Measurements from ENCODE around the gene QKI. TPM values are rescaled to one million over a fixed set of nuclear protein-coding genes. Genes with fewer than 3 reads are reported as not detected.
A peak's percentile ranks its signal among the peaks of the same experiment; 100 is the strongest.
"Not testable (repeated sequence)": the region's sequence is repeated elsewhere in the genome, so short reads cannot be mapped to it uniquely, and the experiment has no call there.

The QKI gene
- polyA plus RNA-seq (2013, experiment 1 of 2; ENCODE audit: insufficient read length): 105 TPM
- 107 TPM for polyA plus RNA-seq (2013, experiment 2 of 2; ENCODE audit: insufficient read length)

GRCh38 chr6:163414117-163414945 lies at the start of gene QKI:
Gene QKI, plus strand, starts transcription at chr6:163414718. Its CDS starts 476 bp downstream, at chr6:163415194.
- DNase-seq: peak; percentile 84

- DNase-seq: no peak
These were observed 48.2 kb upstream of the QKI start for GRCh38 chr6:163366288-163366687.

- peak; percentile 22 for DNase-seq
These were observed 46.9 kb upstream of the QKI start for GRCh38 chr6:163367497-163368183.

- DNase-seq: no peak
These were observed 45.4 kb upstream of the QKI start for GRCh38 chr6:163369141-163369540.

GRCh38 chr6:163369628-163370365 lies 44.7 kb upstream of the QKI start:
- DNase-seq: no peak

GRCh38 chr6:163370464-163371117 lies 43.9 kb upstream of the QKI start:
- no peak for DNase-seq

- no peak for DNase-seq
These were observed 43.4 kb upstream of the QKI start for GRCh38 chr6:163371129-163371528.

- no peak for DNase-seq
These were observed 41.3 kb upstream of the QKI start for GRCh38 chr6:163373240-163373639.

GRCh38 chr6:163375361-163375760 lies 39.2 kb upstream of the QKI start:
- DNase-seq: no peak

GRCh38 chr6:163376187-163376586 lies 38.3 kb upstream of the QKI start:
- DNase-seq: no peak

- DNase-seq: no peak
These were observed 37.0 kb upstream of the QKI start for GRCh38 chr6:163377561-163377960.

DNA sequence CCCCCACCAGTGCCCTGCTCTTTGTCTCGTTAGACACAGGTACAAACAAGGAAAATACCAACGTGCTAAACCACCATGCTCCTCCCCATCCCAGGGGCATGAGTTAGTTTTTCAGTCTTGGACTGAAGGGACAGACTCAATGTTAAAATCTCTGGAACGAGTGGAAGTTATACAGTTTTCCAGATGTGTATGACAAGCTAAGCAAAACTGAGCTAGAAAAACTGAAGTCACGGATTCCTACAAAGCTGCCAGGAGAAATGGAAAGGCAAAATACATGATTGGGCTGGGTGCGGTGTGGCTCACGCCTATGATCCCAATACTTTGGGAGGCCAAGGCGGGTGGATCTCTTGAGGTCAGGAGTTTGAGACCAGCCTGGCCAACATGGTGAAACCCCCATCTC lies 34.3 kb upstream of the QKI start:
- DNase-seq: no peak

DNA sequence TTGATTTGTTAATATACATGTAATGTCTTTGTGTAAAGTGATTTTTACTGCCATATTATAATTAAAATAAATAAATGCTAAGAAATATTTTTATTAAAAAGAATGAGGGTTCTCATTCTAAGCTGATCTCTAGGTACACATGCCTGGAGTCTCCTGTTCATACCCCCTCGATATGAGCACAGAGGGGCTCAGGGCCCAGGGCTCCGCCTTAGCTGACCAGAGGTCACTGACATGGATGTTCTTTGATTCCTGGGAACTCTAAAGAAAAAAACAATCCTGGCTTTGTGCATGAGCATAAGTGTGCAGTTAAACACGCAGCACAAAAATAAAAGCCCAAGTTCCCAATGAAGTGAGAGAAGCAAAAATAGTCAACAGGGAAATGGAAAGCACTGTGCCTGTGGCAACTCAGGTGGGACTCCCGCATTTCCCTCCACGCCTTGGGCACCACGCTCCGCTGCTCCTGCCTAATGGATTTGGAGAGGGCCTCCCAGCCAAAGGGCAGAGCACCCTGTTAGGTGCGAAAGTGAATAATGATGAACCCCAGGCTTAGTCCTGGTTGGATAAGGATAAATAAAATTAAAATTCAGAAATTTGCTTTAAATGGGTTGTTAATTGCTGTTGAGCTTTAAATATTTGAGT lies 33.3 kb upstream of the QKI start:
- no peak for DNase-seq

GRCh38 chr6:163383396-163383795 lies 31.1 kb upstream of the QKI start:
- DNase-seq: not testable (repeated sequence)

GRCh38 chr6:163383912-163384311 lies 30.6 kb upstream of the QKI start:
- no peak for DNase-seq

DNA sequence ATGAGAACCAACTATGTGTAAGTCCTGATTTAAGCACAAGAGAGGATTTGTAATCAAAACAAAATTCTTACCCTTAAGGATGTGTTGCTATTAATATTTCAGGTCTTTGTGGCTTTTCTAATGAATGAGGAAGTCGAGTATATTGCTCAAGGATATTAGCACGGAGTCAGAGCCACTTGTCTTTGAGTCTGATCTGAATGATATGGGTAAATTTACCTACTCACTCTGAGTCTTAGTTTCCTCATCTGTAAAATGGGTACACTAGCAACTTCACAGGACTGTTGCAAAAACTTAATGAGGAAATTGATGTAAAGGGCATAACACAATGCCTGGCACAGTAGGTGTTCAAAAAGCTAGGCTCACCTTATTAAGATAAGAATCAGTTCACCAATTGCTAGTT lies 30.0 kb upstream of the QKI start:
- DNase-seq: no peak

DNA sequence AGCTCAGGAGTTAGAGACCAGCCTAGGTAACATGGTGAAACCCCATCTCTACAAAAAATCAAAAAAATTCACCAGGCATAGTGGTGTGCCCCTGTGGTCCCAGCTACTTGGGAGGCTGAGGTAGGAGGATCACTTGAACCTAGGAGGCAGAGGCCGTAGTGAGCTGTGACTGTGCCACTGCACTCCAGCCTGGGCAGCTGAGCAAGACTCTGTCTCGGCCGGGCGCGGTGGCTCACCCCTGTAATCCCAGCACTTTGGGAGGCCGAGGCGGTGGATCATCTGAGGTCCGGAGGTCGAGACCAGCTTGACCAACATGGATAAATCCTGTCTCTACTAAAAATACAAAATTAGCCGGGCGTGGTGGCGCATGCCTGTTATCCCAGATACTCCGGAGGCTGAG lies 29.0 kb upstream of the QKI start:
- not testable (repeated sequence) for DNase-seq

GRCh38 chr6:163386329-163386908 lies 28.1 kb upstream of the QKI start:
- DNase-seq: no peak

- no peak for DNase-seq
These were observed 27.2 kb upstream of the QKI start for GRCh38 chr6:163387317-163387716.

DNA sequence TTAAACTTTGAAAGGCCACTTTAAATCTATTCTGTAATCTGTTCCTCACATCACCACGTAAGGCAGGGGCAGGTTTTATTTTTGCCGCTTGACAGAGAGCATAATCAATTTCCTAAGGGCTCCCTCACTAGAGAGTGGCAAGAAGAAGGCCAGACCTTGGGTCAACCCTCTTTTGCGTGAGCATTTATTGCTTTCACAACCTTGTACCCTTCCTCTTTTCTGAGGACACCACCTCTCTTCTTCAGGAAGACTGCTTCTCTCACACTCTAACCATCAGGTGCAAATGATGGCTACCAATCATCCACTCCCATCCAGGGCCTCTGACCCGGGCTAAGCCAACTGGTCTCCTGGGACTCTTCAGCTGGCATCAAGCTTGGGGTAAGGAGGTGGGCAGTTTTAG lies 25.2 kb upstream of the QKI start:
- DNase-seq: no peak

DNA sequence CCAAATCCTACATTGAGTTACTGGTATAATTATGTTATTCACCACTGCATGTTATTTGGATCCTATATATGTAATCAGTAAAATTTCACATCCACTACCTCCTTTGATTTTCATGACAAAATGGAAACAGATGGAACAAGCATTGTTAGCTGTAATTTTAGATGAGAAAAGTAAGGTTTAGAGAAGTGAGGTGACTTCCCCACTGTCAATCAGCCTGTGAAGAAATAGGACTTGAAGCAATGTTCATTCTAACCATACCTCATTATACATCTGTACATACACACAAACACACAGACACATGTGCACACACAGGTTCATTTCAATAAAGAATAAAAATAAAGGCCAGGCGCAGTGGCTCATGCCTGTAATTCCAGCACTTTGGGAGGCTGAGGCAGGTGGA lies 23.7 kb upstream of the QKI start:
- DNase-seq: no peak

DNA sequence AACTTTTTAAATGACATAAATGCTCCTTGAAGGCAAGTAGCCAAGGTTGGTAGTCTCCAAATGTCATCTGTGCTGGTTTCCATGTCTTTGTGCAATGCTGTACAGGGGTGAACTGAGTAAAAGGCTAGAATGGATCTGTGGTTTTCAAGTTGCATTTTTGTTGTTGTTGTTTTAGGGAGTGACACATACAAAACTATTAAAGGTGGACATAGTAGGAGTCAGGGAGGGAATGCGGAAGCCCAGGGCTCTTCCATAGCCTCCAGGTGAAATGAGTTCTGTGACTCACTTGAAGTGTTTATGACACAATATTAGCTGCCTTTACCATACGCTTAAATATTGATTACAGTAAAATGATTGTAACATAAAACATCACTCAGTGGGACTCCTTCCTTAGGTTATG lies 22.5 kb upstream of the QKI start:
- DNase-seq: no peak

Measured in fibroblast of skin of back (primary cell).